K562 (cell line): Measurements from ENCODE around the gene KRT33A. TPM values are rescaled to one million over a fixed set of nuclear protein-coding genes. Genes with fewer than 3 reads are reported as not detected.

Source experiments
- ATAC-seq: fragments of 200-7000 bp; cut with Tn5 transposase; 3 replicates; pipeline ENCODE4 v1.9.1; 2020; ENCODE audit warnings: moderate library complexity
- BruUV-seq: library from RNA; stranded (reverse); fragments of 400-500 nt; replicated peaks from 2 replicates; lab custom pipeline; 2021; lab: Mats Ljungman, UMichigan
- CTCF ChIA-PET: fragments of 300-600 bp; formaldehyde crosslinking; extraction: SDS; loops from one replicate; lab custom pipeline; 2021; ENCODE audit warnings: low intra/inter-chr PET ratio; lab: Yijun Ruan, JAX
- POLR2A ChIA-PET: fragments of 300-600, 350-650 bp; sonication (Branson Sonifier 250); formaldehyde crosslinking; extraction: SDS; loops from one replicate; lab custom pipeline; 2021; ENCODE audit warnings: antibody characterized with exemption, inconsistent platforms; lab: Yijun Ruan, JAX
- DNase-seq, 4 experiments: peaks; one replicate each; pipeline versions ENCODE4 v3.0.0 to v3.0.0-alpha.2; 2011 to 2018; ENCODE audit warnings: low spot score in 3 of 4, mixed read lengths in 3 of 4; ENCODE audit errors: extremely low read depth in 1 of 4
- FAIRE-seq: peaks from 2 replicates; lab custom pipeline; 2011; peaks lifted over from hg19 to GRCh38; lab: Jason Lieb, UNC
- H2AFZ ChIP-seq: 2 replicates; pipeline ENCODE4 v1.6.0; 2011; ENCODE audit warnings: low read depth, low read length, control low read depth, inconsistent platforms
- H3K27ac ChIP-seq: fragments of 200-600 bp; 3 replicates; pipeline ENCODE4 v1.8.0; 2011; ENCODE audit warnings: low read depth, mild to moderate bottlenecking, control low read depth, inconsistent platforms, low read length, moderate library complexity, mixed read lengths; ENCODE audit errors: extremely low read depth
- H3K27me3 ChIP-seq, 2 experiments: fragments of 300-600 bp in 1 of 2; 2 replicates in 1 of 2; 3 replicates in 1 of 2; pipeline versions ENCODE4 v1.6.0 to v1.8.0; 2011; ENCODE audit warnings: inconsistent platforms in 2 of 2, low read length in 2 of 2, mild to moderate bottlenecking in 1 of 2, mixed read lengths in 1 of 2, moderate library complexity in 1 of 2; ENCODE audit not compliant: control insufficient read depth in 2 of 2, insufficient read depth in 2 of 2
- H3K36me3 ChIP-seq: fragments of 300-600 bp; 3 replicates; pipeline ENCODE4 v1.8.0; 2011; ENCODE audit warnings: mild to moderate bottlenecking, low read length, inconsistent platforms; ENCODE audit not compliant: control insufficient read depth, insufficient read depth
- H3K4me1 ChIP-seq, 2 experiments: fragments of 200-600 bp in 1 of 2; replicated peaks in 1 of 2; 2 replicates in 1 of 2; 3 replicates in 1 of 2; pipeline versions ENCODE4 v1.5.1 to v1.8.0; 2011; ENCODE audit warnings: inconsistent platforms in 2 of 2, low read length in 2 of 2, mild to moderate bottlenecking in 1 of 2, mixed read lengths in 1 of 2, moderate library complexity in 1 of 2; ENCODE audit not compliant: control insufficient read depth in 2 of 2, insufficient read depth in 2 of 2
- H3K4me2 ChIP-seq: 2 replicates; pipeline ENCODE4 v1.6.1; 2011; ENCODE audit warnings: low read length, control low read depth, inconsistent platforms, mixed read lengths; ENCODE audit not compliant: insufficient read depth
- H3K4me3 ChIP-seq: fragments of 200-600 bp; sonication (generic), shearing (Covaris generic); 2 replicates; pipeline ENCODE4 v1.5.1; 2016; ENCODE audit warnings: control low read depth, inconsistent platforms
- H3K79me2 ChIP-seq: fragments of 200-600 bp; 3 replicates; pipeline ENCODE4 v1.8.0; 2011; ENCODE audit warnings: low read length, inconsistent platforms; ENCODE audit not compliant: control insufficient read depth, insufficient read depth
- H3K9ac ChIP-seq, 2 experiments: 2 replicates each; pipeline versions ENCODE4 v1.6.0 to v1.6.1; 2011; ENCODE audit warnings: low read depth in 2 of 2, low read length in 2 of 2, control low read depth in 1 of 2, inconsistent platforms in 1 of 2, mild to moderate bottlenecking in 1 of 2, mixed read lengths in 1 of 2; ENCODE audit not compliant: insufficient read depth in 1 of 2
- H3K9me1 ChIP-seq: one replicate; pipeline ENCODE4 v1.6.0; 2011; ENCODE audit warnings: inconsistent platforms, mild to moderate bottlenecking, low read length, moderate library complexity; ENCODE audit not compliant: control insufficient read depth, insufficient read depth
- H3K9me3 ChIP-seq: replicated peaks from 2 replicates; pipeline ENCODE4 v1.5.1; 2011; ENCODE audit warnings: low read depth, low read length, inconsistent platforms; ENCODE audit not compliant: control insufficient read depth, insufficient read depth
- H4K20me1 ChIP-seq: replicated peaks from 2 replicates; pipeline ENCODE4 v1.6.1; 2011; ENCODE audit warnings: low read length, inconsistent platforms, mixed read lengths; ENCODE audit not compliant: control insufficient read depth, insufficient read depth
- ARID4B ChIP-seq: sonication (generic); formaldehyde crosslinking; IDR thresholded peaks from 2 replicates; pipeline ENCODE4 v1.8.0; 2022; ENCODE audit warnings: mild to moderate bottlenecking, missing genetic modification reagents
- BRD4 ChIP-seq: fragments of 200-600 bp; sonication (generic); IDR thresholded peaks from 2 replicates; pipeline ENCODE4 v1.6.1; 2017; ENCODE audit warnings: inconsistent platforms
- CBX2 ChIP-seq: fragments of 200-600 bp; sonication (generic); IDR thresholded peaks from one replicate; pipeline ENCODE4 v1.6.1; 2012; ENCODE audit warnings: mild to moderate bottlenecking, low read length, inconsistent platforms; ENCODE audit not compliant: insufficient read depth, poor library complexity, severe bottlenecking
- CHD1 ChIP-seq: fragments of 200-600 bp; sonication (generic); IDR thresholded peaks from one replicate; pipeline ENCODE4 v1.6.1; 2012; ENCODE audit warnings: mild to moderate bottlenecking, moderate library complexity, low read length, inconsistent platforms
- DACH1 ChIP-seq: fragments of 450-650 bp; IDR thresholded peaks from 2 replicates; pipeline ENCODE4 v1.6.1; 2018; ENCODE audit not compliant: partially characterized antibody
- HDAC1 ChIP-seq, 2 experiments: fragments of 450-650 bp; IDR thresholded peaks; 2 replicates each; pipeline ENCODE4 v1.6.1; 2016 to 2017; ENCODE audit warnings: inconsistent platforms in 1 of 2, mild to moderate bottlenecking in 1 of 2, moderate library complexity in 1 of 2
- MBD2 ChIP-seq: sonication (generic); IDR thresholded peaks from 2 replicates; pipeline ENCODE4 v1.6.1; 2016; ENCODE audit warnings: low read depth, borderline replicate concordance
- RREB1 ChIP-seq: fragments of 250-450 bp; sonication (Bioruptor Pico); IDR thresholded peaks from 2 replicates; pipeline ENCODE4 v1.4.0; 2020
- STAG1 ChIP-seq: sonication (generic); formaldehyde crosslinking; IDR thresholded peaks from 2 replicates; pipeline ENCODE4 v1.5.0; 2020; ENCODE audit warnings: missing genetic modification reagents, borderline replicate concordance
- TBP ChIP-seq: optimal IDR thresholded peaks from 2 replicates; pipeline ENCODE3; 2011; ENCODE audit warnings: low read depth, low read length, improper control_type of control experiment
- ZFP1 ChIP-seq: fragments of 450-650 bp; formaldehyde crosslinking; IDR thresholded peaks from 2 replicates; pipeline ENCODE4 v1.4.0; 2020; ENCODE audit warnings: mild to moderate bottlenecking, mixed read lengths
- ZNF408 ChIP-seq: fragments of 250-450 bp; sonication (Bioruptor Pico); IDR thresholded peaks from 2 replicates; pipeline ENCODE4 v1.4.0; 2020; ENCODE audit warnings: low read depth, mild to moderate bottlenecking, moderate library complexity
- WGBS: fragments of 100-300 bp; shearing (Covaris generic); methylation state at CpG from one replicate; pipeline ENCODE4 v1.1.6; 2016; ENCODE audit warnings: low coverage, mixed read lengths; ENCODE audit not compliant: insufficient coverage; ENCODE audit errors: missing lambda C conversion rate; 5-methylcytosine and 5-hydroxymethylcytosine counted together
- in situ Hi-C: fragments of 300-500 bp; cut with MboI; formaldehyde crosslinking; loops from 4 replicates; pipeline ENCODE4 v1.15.0; 2018; ENCODE audit warnings: inconsistent platforms, mixed read lengths
- intact Hi-C: fragments of 100-400 bp; cut with micrococcal nuclease; formaldehyde crosslinking; loops from 2 replicates; pipeline ENCODE4 v1.14.2; 2022
- polyA plus RNA-seq, 8 experiments: library from polyadenylated mRNA; depleted of rRNA in 4 of 8; stranded (reverse) in 5 of 8; unstranded in 3 of 8; fragments of >200 nt; fragmentation: Nextera tagmentation in 2 of 8; fragmentation: Illumina TruSeq in 1 of 8; extraction: Ambion mirVana in 2 of 8; extraction: Trizol in 1 of 8; gene quantifications; 2 replicates each; pipeline versions ENCODE4 v1.2.1 to v1.2.3, GENCODE V29; 2011 to 2014; ENCODE audit warnings: inconsistent platforms in 1 of 8, missing spikeins in 1 of 8
- total RNA-seq, 7 experiments: library from RNA; depleted of rRNA in 6 of 7; stranded (reverse); fragments of >200 nt in 6 of 7; fragmentation: Illumina TruSeq in 2 of 7; extraction: Trizol in 2 of 7; gene quantifications; 2 replicates each; pipeline versions ENCODE4 v1.2.1 to v1.2.3, GENCODE V29; 2011 to 2021; ENCODE audit warnings: low replicate concordance in 1 of 7

KRT33A gene
- total and polyA plus RNA-seq, 9 of the 15 experiments (the other 6 are each of a cell fraction or from before 2014, with no cell fraction given), result not detected

- FAIRE-seq, result no peak
- Histone ChIP-seq H3K9me3 (no peaks in the 10 kb centered on the region), H3K79me2 (no peaks in the 10 kb centered on the region), H3K27me3 (peaks cover 0 to 4% of the 10 kb centered on the region in 2 experiments; a peak in 1 of 5 replicates), H3K4me3 (no peak overlapping the region), H3K9me1 (no peaks in the 10 kb centered on the region), H3K27ac (no peak overlapping the region), H3K4me2 (no peak overlapping the region), H4K20me1 (no peaks in the 10 kb centered on the region), H2AFZ (no peak overlapping the region), H3K9ac (no peak overlapping the region), H3K4me1 (no peaks in the 10 kb centered on the region), H3K36me3 (no peaks in the 10 kb centered on the region)
- ChIA-PET CTCF (no interaction called here), POLR2A (interaction anchor here (0.6 to 1.8 kb wide), 3 partner anchors 12 to 84 kb away, joined by 3 read pairs; no protein-coding TSS in a partner anchor)
- WGBS, result 0% methylated on average over 2 of the region's 2 CpGs
- in situ Hi-C loops (no loop called here), intact Hi-C loops (no loop called here)
- no TSS peak for BruUV-seq
- DNase-seq, result no peak
- ATAC-seq, result no peak
- TF ChIP-seq RREB1 (CRISPR knock-in tag), result no peak
- TF ChIP-seq CBX2, result no peak
- no peak for TF ChIP-seq MBD2
- no peak for TF ChIP-seq DACH1
- TF ChIP-seq CHD1, result no peak
- TF ChIP-seq ZFP1 (CRISPR knock-in tag), result no peak
- no peak for TF ChIP-seq BRD4
- TF ChIP-seq ZNF408 (CRISPR knock-in tag), result no peak
- TF ChIP-seq HDAC1 (IDR thresholded peaks at IDR 0.05), result no peak
- TF ChIP-seq TBP, result no peak
- TF ChIP-seq ARID4B (CRISPR knock-in tag), result no peak
- no peak for TF ChIP-seq STAG1 (CRISPR knock-in tag)
Measured at GRCh38 chr17:41369023-41369422, 18.4 kb upstream of the KRT33A start.
